Panc1 (cell line): ENCODE results near the gene DEDD. TPM values are rescaled to one million over a fixed set of nuclear protein-coding genes. Genes with fewer than 3 reads are reported as not detected.

Source experiments
- ATAC-seq: fragments of 200-7000 bp; cut with Tn5 transposase; 2 replicates; pipeline ENCODE4 v1.9.1; 2020; ENCODE audit warnings: mild to moderate bottlenecking, moderate library complexity
- BruUV-seq: library from RNA; stranded (reverse); fragments of 400-500 nt; replicated peaks from 2 replicates; lab custom pipeline; 2021; lab: Mats Ljungman, UMichigan
- CTCF ChIA-PET: fragments of 300-600 bp; sonication (Branson Sonifier 250); formaldehyde crosslinking; loops from one replicate; lab custom pipeline; 2022; ENCODE audit warnings: antibody characterized with exemption; lab: Charles Lee
- POLR2A ChIA-PET: fragments of 300-600 bp; sonication (Branson Sonifier 250); formaldehyde crosslinking; loops from one replicate; lab custom pipeline; 2022; ENCODE audit warnings: antibody characterized with exemption; lab: Charles Lee
- DNase-seq: peaks from one replicate; pipeline ENCODE4 v3.0.0-alpha.2; 2010; ENCODE audit warnings: low read depth, low spot score
- H3K27ac ChIP-seq: 2 replicates; pipeline ENCODE4 v1.5.1; 2011; ENCODE audit warnings: mild to moderate bottlenecking, low read length, inconsistent platforms
- H3K27me3 ChIP-seq: fragments of 200-500 bp; sonication (Bioruptor generic); 2 replicates; pipeline ENCODE4 v1.6.0; 2014; ENCODE audit warnings: low read length, inconsistent platforms; ENCODE audit not compliant: control insufficient read depth, insufficient read depth
- H3K36me3 ChIP-seq: fragments of 200-500 bp; sonication (Bioruptor generic); 2 replicates; pipeline ENCODE4 v1.5.1; 2014; ENCODE audit warnings: inconsistent platforms, mild to moderate bottlenecking, low read length, moderate library complexity; ENCODE audit not compliant: control insufficient read depth, insufficient read depth
- H3K4me1 ChIP-seq: 2 replicates; pipeline ENCODE4 v1.5.1; 2011; ENCODE audit warnings: inconsistent platforms, mild to moderate bottlenecking, low read length, moderate library complexity; ENCODE audit not compliant: control insufficient read depth, insufficient read depth
- H3K4me3 ChIP-seq, 2 experiments: 2 replicates each; pipeline ENCODE4 v1.5.1; 2011 to 2012; ENCODE audit warnings: low read depth in 2 of 2, low read length in 2 of 2, mild to moderate bottlenecking in 2 of 2, inconsistent platforms in 1 of 2, moderate library complexity in 1 of 2
- H3K9me3 ChIP-seq: fragments of 200-500 bp; sonication (Bioruptor generic); 2 replicates; pipeline ENCODE4 v1.5.1; 2014; ENCODE audit warnings: low read depth, mild to moderate bottlenecking, inconsistent platforms, low read length, moderate library complexity; ENCODE audit not compliant: control insufficient read depth, insufficient read depth
- CTCF ChIP-seq: fragments of 450-650 bp; IDR thresholded peaks from 2 replicates; pipeline ENCODE4 v1.5.1; 2017; ENCODE audit warnings: mild to moderate bottlenecking
- POLR2AphosphoS5 ChIP-seq: IDR thresholded peaks from 2 replicates; pipeline ENCODE4 v1.6.1; 2012; ENCODE audit warnings: mild to moderate bottlenecking, low read depth, low read length, moderate library complexity
- REST ChIP-seq, 2 experiments: IDR thresholded peaks; 2 replicates each; pipeline ENCODE4 v1.6.1; 2011 to 2012; ENCODE audit warnings: low read depth in 2 of 2, control low read depth in 1 of 2, low read length in 1 of 2, mild to moderate bottlenecking in 1 of 2, moderate library complexity in 1 of 2; ENCODE audit not compliant: insufficient read depth in 1 of 2
- SIN3A ChIP-seq: IDR thresholded peaks from 2 replicates; pipeline ENCODE4 v1.6.1; 2012; ENCODE audit warnings: low read depth, mild to moderate bottlenecking, low read length, moderate library complexity, borderline replicate concordance; ENCODE audit not compliant: insufficient read depth
- TCF7L2 ChIP-seq: IDR thresholded peaks from 2 replicates; pipeline ENCODE4 v1.6.1; 2011; ENCODE audit warnings: mild to moderate bottlenecking, low read depth, low read length, inconsistent platforms
- in situ Hi-C: cut with HindIII; loops from 2 replicates; pipeline ENCODE4 v1.10.0; 2016; ENCODE audit warnings: low sequenced_read_pairs, low pct_unique_long_range_greater_than_20kb
- intact Hi-C: fragments of 100-400 bp; cut with micrococcal nuclease; formaldehyde crosslinking; loops from one replicate; pipeline ENCODE4 v1.10.0; 2022; ENCODE audit not compliant: unreplicated experiment
- total RNA-seq: library from RNA; stranded (reverse); gene quantifications from one replicate; pipeline ENCODE4 v1.2.1, GENCODE V29; 2021; ENCODE audit not compliant: unreplicated experiment

DEDD gene
- total RNA-seq, 1 experiment from 2014 or later, result 42.5 TPM

- H3K36me3 ChIP-seq, result peaks cover 3% of the 10 kb centered on the region; the same call in 1 of the 2 replicates
- DNase-seq (no peak), ATAC-seq (no peak)
- H3K27ac ChIP-seq, result no peak overlapping the region
- intact Hi-C loops (no loop called here), in situ Hi-C loops (no loop called here)
- no TSS peak for BruUV-seq
- no peak overlapping the region for H3K4me3 ChIP-seq
- H3K4me1 ChIP-seq, result peaks cover 10% of the 10 kb centered on the region
- POLR2A ChIA-PET, result no interaction called here
- TF ChIP-seq SIN3A (no peak), POLR2AphosphoS5 (no peak), REST (IDR thresholded peaks at IDR 0.05; ENCODE audit: insufficient read depth in 1 of 2, low read depth in 2 of 2, low read length in 1 of 2) (no peak), TCF7L2 (no peak), CTCF (no peak; the same call in none of the 2 replicates)
- H3K27me3 ChIP-seq, result no peaks in the 10 kb centered on the region
- no peaks in the 10 kb centered on the region for H3K9me3 ChIP-seq
- CTCF ChIA-PET, result interaction anchor here (0.6 kb wide), 1 partner anchor 24 kb away, joined by 5 read pairs; no protein-coding TSS in a partner anchor
Observed at GRCh38 chr1:161180639-161181038, 48.2 kb upstream of the DEDD start.

DNA sequence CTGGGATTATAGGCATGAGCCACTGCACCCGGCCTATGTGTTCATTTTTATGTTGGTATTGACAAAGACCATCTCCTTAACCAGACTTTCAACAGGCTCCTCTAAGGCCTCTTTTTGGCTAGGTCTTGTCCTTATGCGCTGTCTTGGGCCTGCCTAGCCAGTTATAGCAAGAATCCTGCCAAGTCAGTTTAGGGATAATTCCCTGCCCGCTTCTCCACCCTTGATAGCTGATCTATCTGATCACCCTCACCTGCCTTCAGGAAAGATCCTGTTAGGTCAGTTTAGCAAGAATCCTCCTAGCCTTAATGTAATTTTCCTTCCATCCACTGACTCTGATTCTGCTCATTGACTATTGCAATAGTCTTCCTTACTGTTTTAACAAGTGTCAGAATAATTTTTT is 47.2 kb upstream of the DEDD start:
- no peaks in the 10 kb centered on the region for H3K9me3 ChIP-seq
- no TSS peak for BruUV-seq
- in situ Hi-C loops, result no loop called here
- H3K4me1 ChIP-seq, result peaks cover 10% of the 10 kb centered on the region
- ATAC-seq (no peak), DNase-seq (no peak)
- no peak overlapping the region for H3K4me3 ChIP-seq
- intact Hi-C loops, result no loop called here
- ChIA-PET POLR2A (no interaction called here), CTCF (interaction anchor here (0.7 kb wide), 1 partner anchor 46 kb away, joined by 11 read pairs; the partner anchor contains the start of gene TOMM40L)
- no peak for TF ChIP-seq CTCF
- TF ChIP-seq TCF7L2, result no peak
- no peak for TF ChIP-seq REST (IDR thresholded peaks at IDR 0.05; ENCODE audit: insufficient read depth in 1 of 2, low read depth in 2 of 2, low read length in 1 of 2)
- TF ChIP-seq SIN3A, result no peak
- no peak for TF ChIP-seq POLR2AphosphoS5
- peaks cover 3% of the 10 kb centered on the region; the same call in 1 of the 2 replicates for H3K36me3 ChIP-seq
- no peak overlapping the region for H3K27ac ChIP-seq
- no peaks in the 10 kb centered on the region for H3K27me3 ChIP-seq
